ELF-1 (cell line): ENCODE results near the gene MBOAT2.
"Not testable (repeated sequence)": the region's sequence is repeated elsewhere in the genome, so short reads cannot be mapped to it uniquely, and the experiment has no call there.

Experiments used
- DNase-seq: peaks from one replicate; pipeline ENCODE4 v3.0.0-alpha.2; 2016; ENCODE audit warnings: low read depth, low spot score

MBOAT2 gene

GRCh38 chr2:8993196-8993901 lies 10.1 kb downstream of the MBOAT2 start:
- DNase-seq: no peak

DNA sequence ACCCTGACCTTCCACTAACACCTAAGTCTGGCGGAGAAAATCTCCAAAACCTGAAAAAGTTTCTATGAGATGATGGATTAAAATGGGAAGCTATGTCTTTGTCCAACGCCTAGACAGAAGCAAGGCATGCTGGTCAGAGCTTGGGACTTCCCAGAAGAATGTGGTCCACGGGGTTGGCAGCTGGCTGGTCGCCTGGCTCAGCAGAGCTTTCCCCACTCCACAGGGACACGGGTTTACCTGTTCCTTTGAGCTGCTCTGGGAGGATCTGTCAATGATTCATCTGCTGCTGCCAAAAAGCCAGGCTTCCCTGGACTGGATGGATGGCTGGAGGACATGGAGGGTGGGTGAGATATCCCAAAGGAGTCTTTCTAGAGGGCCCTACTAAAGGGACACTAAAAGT lies 10.8 kb downstream of the MBOAT2 start:
- DNase-seq: no peak

- no peak for DNase-seq
These were observed 13.9 kb downstream of the MBOAT2 start for GRCh38 chr2:8989536-8990079.

GRCh38 chr2:8987410-8987809 lies 16.1 kb downstream of the MBOAT2 start:
- DNase-seq: no peak

DNA sequence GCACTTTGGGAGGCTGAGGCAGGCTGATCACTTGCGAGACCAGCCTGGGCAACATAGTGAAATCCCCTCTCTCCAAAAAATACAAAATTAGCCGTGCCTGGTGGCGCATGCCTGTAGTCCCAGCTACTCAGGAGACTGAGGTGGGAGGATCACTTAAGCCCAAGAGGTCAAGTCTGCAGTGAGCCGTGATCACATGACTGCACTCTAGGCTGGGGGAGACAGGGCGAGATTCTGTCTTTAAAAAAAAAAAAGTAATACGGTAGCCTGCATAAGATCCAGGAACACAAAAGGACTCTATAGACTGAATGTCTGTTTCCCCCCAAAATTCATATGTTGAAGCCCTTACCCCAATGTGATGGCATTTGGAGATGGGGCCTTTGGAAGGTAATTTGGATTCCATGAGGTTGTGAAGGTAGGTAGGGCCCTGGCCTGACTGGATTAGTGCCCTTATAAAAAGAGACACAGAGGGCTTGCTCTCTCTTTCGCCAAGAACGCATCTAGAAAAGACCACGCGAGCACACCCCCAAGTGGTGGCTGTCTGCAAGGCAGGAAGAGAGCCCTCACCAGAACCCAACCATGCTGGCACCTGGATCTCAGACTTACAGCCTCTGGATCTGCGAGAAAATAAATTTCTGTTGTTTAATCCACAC lies 17.0 kb downstream of the MBOAT2 start:
- DNase-seq: peak; percentile 66

GRCh38 chr2:8985561-8986326 lies 17.7 kb downstream of the MBOAT2 start:
- no peak for DNase-seq

DNA sequence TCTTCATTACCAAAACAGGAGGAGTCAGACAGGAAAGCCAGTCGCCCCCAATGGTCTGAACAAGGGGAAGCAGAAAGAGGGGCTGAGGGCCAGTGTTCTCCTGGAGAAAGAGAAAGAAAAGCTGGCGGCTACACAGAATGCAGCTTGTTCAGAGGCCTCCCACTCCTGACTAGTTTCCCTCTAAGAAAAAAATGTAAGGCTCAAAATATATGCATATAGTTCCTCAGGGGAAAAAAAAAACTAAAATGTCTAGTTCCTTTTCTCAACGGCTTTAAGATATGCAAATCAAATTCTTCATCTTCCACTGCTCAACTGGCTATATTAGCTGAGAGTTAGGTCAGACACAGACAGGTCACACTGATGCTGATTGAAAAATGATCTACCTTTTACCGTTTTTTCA lies 18.6 kb downstream of the MBOAT2 start:
- no peak for DNase-seq

GRCh38 chr2:8984157-8984556 lies 19.3 kb downstream of the MBOAT2 start:
- no peak for DNase-seq

DNA sequence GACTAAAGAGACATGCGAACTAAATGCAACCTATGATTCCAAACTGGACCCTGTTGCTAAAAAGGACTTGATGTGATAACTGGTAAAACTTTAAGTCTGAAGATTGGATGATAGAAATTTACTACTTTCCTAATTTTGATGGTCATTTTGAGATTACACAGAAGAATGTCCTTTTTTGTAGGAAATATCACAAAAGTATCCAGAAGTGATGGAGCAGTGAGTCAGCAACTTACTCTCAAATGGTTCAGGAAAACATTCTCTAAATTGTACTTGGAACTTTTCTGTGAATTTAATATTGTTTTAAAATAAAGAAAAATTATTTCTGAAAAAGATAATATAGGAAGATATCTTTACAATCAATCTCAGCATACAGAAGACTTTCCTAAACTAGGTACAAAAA lies 19.9 kb downstream of the MBOAT2 start:
- no peak for DNase-seq

GRCh38 chr2:8981876-8982275 lies 21.6 kb downstream of the MBOAT2 start:
- DNase-seq: no peak

DNA sequence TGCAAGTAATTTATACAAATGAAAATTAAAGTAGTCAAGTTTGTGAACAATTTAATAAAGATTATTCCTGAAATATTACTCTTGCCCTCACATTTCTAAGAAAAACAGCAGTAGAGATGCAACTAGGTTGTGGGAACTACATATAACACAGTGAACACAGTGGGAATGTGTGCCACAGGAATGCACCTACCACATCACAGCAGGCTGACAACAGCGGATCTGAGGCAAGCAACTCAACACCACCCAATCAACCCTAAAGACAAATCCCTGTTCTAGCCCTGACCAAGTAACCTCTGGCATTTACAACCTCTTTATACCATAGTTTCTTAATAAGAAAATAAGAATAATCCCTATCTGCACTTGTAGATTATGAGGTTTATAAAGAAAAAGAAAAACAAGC lies 23.4 kb downstream of the MBOAT2 start:
- no peak for DNase-seq

DNA sequence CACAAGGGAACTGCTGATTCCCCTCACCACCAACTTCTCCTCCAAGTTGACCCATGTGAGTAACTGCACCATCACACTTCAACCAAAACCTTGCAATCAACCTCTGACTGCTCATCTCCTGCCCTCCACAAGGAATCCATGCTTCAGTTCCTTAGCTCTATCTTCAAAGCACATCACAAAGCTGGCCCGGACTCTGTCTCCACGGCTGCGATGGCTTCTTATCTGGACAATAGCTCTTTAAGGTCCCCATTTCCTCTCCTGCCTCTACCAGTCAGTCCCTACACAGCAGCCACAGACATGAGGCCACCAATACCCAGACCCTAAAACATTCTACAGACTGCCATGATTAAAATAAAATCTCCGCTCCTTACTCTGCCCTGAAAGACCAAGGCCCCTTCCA lies 25.7 kb downstream of the MBOAT2 start:
- no peak for DNase-seq

GRCh38 chr2:8976442-8977259 lies 26.8 kb downstream of the MBOAT2 start:
- DNase-seq: no peak

DNA sequence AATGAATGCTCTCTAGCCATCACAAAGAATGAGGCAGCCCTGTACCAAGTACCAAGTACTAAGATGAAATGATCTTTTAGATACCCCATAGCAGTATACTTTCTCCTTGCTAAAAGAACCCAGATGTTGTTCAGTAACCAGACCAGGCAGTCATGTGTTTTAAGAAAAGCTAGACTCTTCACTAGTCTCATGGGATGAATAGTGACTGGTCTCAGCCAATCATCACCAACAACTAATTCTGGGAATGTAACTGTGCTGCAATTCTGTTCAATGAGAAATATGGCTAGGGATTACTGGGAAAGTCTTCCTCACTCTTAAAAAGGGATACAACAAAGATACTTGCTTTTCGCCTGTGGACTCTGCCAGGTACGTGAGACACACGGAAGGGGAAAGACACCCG lies 29.5 kb downstream of the MBOAT2 start:
- DNase-seq: no peak

- not testable (repeated sequence) for DNase-seq
These were observed 30.5 kb downstream of the MBOAT2 start for GRCh38 chr2:8973017-8973416.

GRCh38 chr2:8972535-8972934 lies 30.9 kb downstream of the MBOAT2 start:
- DNase-seq: not testable (repeated sequence)

GRCh38 chr2:8969348-8969747 lies 34.1 kb downstream of the MBOAT2 start:
- not testable (repeated sequence) for DNase-seq

- DNase-seq: no peak
These were observed 37.2 kb downstream of the MBOAT2 start for GRCh38 chr2:8966123-8966908.

GRCh38 chr2:8965216-8965969 lies 38.1 kb downstream of the MBOAT2 start:
- no peak for DNase-seq

DNA sequence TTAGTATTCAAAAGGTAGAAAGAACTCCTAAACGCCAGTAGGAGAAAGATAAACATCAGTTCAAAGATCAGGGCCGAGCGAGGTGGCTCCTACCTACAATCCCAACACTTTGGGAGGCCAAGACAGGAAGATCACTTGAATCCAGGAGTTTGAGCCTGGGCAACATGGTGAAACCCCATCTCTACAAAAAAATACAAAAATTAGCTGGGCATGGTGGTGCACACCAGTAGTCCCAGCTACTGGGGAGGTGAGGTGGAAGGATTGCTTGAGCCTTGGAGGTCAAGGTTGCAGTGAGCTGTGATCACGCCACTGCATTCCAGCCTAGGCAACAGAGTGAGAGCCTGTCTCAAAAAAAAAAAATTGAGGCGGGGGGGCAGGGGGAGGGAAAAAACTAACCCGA lies 40.6 kb downstream of the MBOAT2 start:
- DNase-seq: no peak
